ENCODE measurements around the gene FKBP8. TPM values are rescaled to one million over a fixed set of nuclear protein-coding genes. Genes with fewer than 3 reads are reported as not detected.
"Not testable (repeated sequence)": the region's sequence is repeated elsewhere in the genome, so short reads cannot be mapped to it uniquely, and the experiment has no call there.

FKBP8 gene
- total RNA-seq, result 100 to 1,000 TPM; 115 to 196 TPM
- polyA plus RNA-seq (ENCODE audit: insufficient read length in 2 of 2), result 100 to 1,000 TPM; 354 to 364 TPM
- long read RNA-seq, donor 1, transcript FKBP8-213 (9 exons, 1,849 nt), result major isoform, 59 of 1,431 reads
- long read RNA-seq, donor 1, transcript FKBP8-209 (9 exons, 1,781 nt), result minor isoform, 25 of 1,431 reads
- long read RNA-seq, donor 1, transcript FKBP8-206 (9 exons, 1,756 nt), result minor isoform, 6 of 1,431 reads
- long read RNA-seq, donor 1, transcript FKBP8-201 (9 exons, 1,710 nt), result minor isoform, 25 of 1,431 reads
- long read RNA-seq, donor 1, partial matches to known transcripts, result 868 of 1,431 reads
- long read RNA-seq, donor 1, other reads (novel, unspliced or antisense), result 444 of 1,431 reads
- long read RNA-seq, donor 2, transcript FKBP8-201 (9 exons, 1,710 nt), result minor isoform, 11 of 82 reads
- long read RNA-seq, donor 2, transcript FKBP8-209 (9 exons, 1,781 nt), result minor isoform, 10 of 82 reads
- long read RNA-seq, donor 2, transcript FKBP8-213 (9 exons, 1,849 nt), result major isoform, 24 of 82 reads
- long read RNA-seq, donor 2, partial matches to known transcripts, result 28 of 82 reads
- long read RNA-seq, donor 2, other reads (novel, unspliced or antisense), result 7 of 82 reads
- long read RNA-seq, donor 3, transcript FKBP8-213 (9 exons, 1,849 nt), result major isoform, 30 of 110 reads
- long read RNA-seq, donor 3, transcript FKBP8-209 (9 exons, 1,781 nt), result minor isoform, 16 of 110 reads
- long read RNA-seq, donor 3, transcript FKBP8-201 (9 exons, 1,710 nt), result minor isoform, 20 of 110 reads
- long read RNA-seq, donor 3, partial matches to known transcripts, result 35 of 110 reads
- long read RNA-seq, donor 3, other reads (novel, unspliced or antisense), result 7 of 110 reads
- long read RNA-seq, donor 4, transcript FKBP8-213 (9 exons, 1,849 nt), result major isoform, 34 of 156 reads
- long read RNA-seq, donor 4, transcript FKBP8-209 (9 exons, 1,781 nt), result minor isoform, 21 of 156 reads
- long read RNA-seq, donor 4, transcript FKBP8-201 (9 exons, 1,710 nt), result minor isoform, 26 of 156 reads
- long read RNA-seq, donor 4, transcript FKBP8-210 (4 exons, 1,140 nt), result minor isoform, 7 of 156 reads
- long read RNA-seq, donor 4, partial matches to known transcripts, result 64 of 156 reads
- long read RNA-seq, donor 4, other reads (novel, unspliced or antisense), result 0 of 156 reads

DNA sequence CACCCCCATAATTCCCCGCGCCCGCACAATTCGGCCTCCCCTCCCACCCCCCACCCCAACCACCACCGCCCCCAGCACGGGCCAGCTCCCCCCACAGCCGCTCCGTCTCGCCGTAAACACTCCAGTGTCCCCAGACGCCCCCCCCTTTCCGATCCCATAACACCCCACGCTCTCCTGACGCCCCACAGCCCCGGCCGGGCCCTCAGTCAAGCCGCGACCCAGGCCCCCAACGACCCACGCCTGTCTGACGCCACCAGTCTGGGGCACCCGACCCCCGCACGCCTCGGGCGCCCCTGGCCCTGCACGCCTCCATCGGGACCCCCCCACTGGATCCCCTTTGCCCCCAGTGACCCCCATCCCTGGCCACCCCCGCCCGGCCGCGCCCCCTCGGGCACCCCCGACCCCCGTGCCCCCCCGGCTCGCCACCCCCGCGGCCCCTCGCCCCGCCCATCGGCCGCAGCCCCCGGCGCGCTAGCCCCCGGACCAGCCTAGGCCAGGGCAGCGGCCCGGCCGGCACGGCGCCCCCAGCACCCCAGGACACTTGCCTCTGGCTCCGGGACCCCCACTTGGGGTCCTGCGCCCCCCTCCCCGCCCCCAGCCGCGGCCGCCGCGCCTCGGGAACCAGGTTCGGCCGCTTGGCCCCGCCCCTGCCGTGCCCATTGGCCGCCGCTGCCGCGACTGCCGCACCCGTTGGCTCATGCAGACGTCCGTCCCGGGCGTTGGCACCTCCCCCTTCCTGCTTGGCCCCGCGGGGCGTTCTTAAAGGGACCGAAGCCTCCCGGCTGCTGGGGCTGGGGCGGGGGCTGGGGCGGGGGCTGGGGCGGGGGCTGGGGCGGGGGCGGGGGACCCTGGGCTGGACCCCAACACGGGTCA is at the start of gene FKBP8:
FKBP8 (minus strand) TSS at position 633 of the 873 bp plus-strand sequence. CDS start 1,603 bp downstream, outside the sequence.
- Histone ChIP-seq H3K4me3 (ENCODE audit: low read depth, low read length) (peak within 1 kb of the TSS; percentile 49), H3K27me3 (ENCODE audit: control insufficient read depth, insufficient read depth, low read length) (peaks cover 2% of the 10 kb centered on the region), H3K4me1 (ENCODE audit: control insufficient read depth, insufficient read depth, low read length) (peaks cover 22% of the 10 kb centered on the region), H3K36me3 (ENCODE audit: control insufficient read depth, insufficient read depth, low read length) (peaks cover 32% of the 10 kb centered on the region), H3K9me3 (ENCODE audit: control insufficient read depth, insufficient read depth, low read length) (no peaks in the 10 kb centered on the region), H3K27ac (ENCODE audit: low read depth, low read length) (peak within 1 kb of the TSS; percentile 58)
- under 1% methylated on average over 45 of the region's 86 CpGs for WGBS (ENCODE audit: insufficient coverage)
- DNase-seq (ENCODE audit: low read depth in 4 of 6, low spot score in 6 of 6), result peak in 5 of 6 donors; percentile 81 to 97 (median 84)

DNA sequence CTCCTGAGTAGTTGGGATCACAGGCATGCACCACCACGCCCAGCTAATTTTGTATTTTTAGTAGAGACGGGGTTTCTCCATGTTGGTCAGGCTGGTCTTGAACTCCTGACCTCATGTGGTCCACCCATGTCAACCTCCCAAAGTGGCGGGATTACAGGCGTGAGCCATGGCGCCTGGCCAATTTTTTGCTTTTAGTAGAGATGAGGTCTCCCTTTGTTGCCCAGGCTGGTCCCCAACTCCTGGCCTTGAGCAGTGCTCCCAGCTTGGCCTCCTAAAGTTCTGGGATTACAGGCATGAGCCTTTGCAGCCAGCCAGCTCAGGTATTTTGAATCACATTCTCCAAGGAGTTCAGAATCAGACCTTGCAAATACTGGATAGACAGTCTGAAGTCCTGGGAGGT is 49.4 kb upstream of the FKBP8 start:
- H3K27ac ChIP-seq (ENCODE audit: low read depth, low read length); DNase-seq (ENCODE audit: low read depth in 4 of 6, low spot score in 6 of 6); H3K4me3 ChIP-seq (ENCODE audit: low read depth, low read length); H3K9me3 ChIP-seq (ENCODE audit: control insufficient read depth, insufficient read depth, low read length): not testable (repeated sequence)
- peaks cover 65% of the 10 kb centered on the region for H3K4me1 ChIP-seq (ENCODE audit: control insufficient read depth, insufficient read depth, low read length)
- peaks cover 13% of the 10 kb centered on the region for H3K27me3 ChIP-seq (ENCODE audit: control insufficient read depth, insufficient read depth, low read length)
- peaks cover 18% of the 10 kb centered on the region for H3K36me3 ChIP-seq (ENCODE audit: control insufficient read depth, insufficient read depth, low read length)
- 71% methylated on average over 3 of the region's 5 CpGs for WGBS (ENCODE audit: insufficient coverage)

DNA sequence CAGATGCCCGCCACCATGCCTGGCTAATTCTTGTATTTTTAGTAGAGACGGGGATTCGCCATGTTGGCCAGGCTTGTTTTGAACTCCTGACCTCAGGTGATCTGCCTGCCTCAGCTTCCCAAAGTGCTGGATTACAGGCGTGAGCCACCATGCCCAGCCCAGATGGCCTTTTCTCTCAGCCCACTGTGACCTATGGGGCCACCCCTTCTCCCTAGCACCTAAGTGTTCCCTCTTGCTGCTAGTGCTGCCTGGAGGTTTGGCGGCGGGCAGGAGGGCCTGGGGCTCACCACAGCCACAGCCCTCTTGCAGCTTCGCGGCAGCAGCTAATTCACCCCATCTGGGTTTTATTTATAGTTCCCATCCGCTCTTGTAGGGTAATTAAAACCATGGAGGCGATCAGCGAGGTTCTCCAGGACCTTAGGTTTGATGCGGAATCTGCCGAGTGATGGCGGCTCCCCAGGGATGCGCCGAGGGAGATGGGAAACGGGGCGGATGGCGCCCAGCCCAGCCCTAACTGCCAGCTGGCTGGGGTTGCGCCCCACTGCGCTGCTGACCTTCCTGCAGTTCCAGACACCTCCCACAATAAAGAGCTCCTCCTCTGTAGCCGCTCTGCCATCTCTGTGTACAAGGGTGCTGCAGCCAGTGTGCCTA is 48.5 kb upstream of the FKBP8 start:
- Histone ChIP-seq H3K9me3 (ENCODE audit: control insufficient read depth, insufficient read depth, low read length) (no peaks in the 10 kb centered on the region), H3K27me3 (ENCODE audit: control insufficient read depth, insufficient read depth, low read length) (peaks cover 7% of the 10 kb centered on the region), H3K4me3 (ENCODE audit: low read depth, low read length) (no peak overlapping the region), H3K27ac (ENCODE audit: low read depth, low read length) (no peak overlapping the region), H3K36me3 (ENCODE audit: control insufficient read depth, insufficient read depth, low read length) (peaks cover 18% of the 10 kb centered on the region), H3K4me1 (ENCODE audit: control insufficient read depth, insufficient read depth, low read length) (peaks cover 66% of the 10 kb centered on the region)
- 69% methylated on average over 11 of the region's 22 CpGs for WGBS (ENCODE audit: insufficient coverage)
- no peak for DNase-seq (ENCODE audit: low read depth in 4 of 6, low spot score in 6 of 6)

DNA sequence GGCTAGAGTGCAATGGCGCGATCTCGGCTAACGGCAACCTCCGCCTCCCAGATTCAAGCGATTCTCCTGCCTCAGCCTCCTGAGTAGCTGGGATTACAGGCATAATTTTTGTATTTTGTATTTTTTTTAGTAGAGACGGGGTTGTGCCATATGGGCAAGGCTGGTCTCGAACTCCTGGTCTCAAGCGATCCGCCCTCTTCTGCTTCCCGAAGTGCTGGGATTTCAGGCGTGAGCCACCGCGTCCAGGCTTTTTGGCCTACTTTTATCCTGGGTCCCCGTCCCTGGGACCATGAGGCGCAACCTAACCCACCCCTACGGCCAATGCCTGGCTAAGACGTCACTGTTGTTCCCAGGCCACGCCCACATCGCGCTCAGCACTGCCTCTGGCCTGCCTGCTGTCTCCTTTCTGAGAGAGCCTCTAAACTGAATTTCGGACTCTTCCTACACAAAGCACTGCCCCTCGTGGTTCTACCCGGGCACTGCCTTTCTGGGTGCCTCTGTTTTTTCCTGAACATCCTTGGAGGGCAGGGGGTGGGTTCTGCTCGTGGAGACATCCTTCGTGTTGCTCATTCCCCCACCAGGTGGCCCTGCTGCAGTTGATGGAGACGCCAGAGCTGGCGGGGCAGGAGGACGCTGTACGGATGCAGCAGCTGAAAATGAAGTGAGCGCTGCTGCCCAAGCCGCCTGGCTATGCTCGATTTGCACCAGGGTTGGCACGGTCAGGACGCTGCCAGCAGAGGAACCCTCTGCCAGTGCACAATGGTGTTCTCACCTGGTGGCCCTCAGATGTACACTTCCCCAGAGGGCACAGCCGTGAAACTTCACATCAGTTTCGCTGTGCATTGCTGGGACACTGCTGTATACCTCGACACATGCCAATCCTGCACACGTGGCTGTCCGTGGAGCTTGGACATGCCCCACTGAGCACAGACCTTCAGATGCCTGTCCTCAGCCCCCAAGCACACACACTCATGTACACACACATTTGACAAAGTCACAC is 47.2 kb upstream of the FKBP8 start:
- Histone ChIP-seq H3K27ac (ENCODE audit: low read depth, low read length) (peak overlapping the region; percentile 88), H3K36me3 (ENCODE audit: control insufficient read depth, insufficient read depth, low read length) (peaks cover 18% of the 10 kb centered on the region), H3K4me3 (ENCODE audit: low read depth, low read length) (peak overlapping the region; percentile 75)

DNA sequence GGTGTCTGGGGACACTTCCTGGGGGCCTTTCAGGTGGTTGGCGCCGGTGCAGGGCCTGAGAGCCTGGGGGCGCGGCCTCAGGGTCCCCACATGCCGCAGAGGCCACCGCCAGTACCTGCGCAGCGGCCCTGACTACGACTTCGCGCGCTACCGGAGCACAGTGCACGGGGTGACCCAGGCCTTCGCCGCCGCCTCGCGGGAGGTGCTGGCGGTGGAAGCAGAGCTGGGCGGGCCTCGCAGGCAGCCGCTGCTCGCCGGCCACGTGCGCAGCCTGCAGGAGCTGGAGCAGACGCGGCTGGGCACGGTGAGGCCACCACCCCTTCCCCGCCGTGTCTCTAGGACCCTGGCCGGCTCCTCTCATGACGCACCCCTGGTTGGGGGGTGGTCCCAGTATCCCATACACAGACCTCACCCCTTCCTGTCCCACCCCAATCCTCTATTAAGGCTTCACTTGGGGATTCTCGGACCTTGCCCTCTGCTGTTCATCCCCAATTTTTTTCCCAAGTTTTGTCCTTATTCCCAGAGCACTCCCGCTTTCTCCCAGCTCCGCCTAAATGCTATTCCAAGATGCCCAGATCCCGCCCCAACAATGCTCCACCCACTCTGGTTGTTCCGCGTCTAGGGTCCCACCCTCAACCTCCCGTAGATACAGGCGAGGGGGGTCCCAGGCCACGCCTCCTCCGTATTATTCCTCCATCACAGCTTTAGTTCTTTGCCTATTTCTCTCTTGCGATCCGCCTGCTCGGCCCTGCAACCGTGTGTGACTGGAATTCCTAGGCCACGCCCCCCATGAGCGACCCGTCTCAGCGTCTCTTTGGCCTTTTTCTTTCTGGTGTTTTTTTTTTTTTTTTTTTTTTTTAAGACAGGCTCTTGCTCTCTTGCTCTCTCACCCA is 46.3 kb upstream of the FKBP8 start:
- no peaks in the 10 kb centered on the region for H3K27me3 ChIP-seq (ENCODE audit: control insufficient read depth, insufficient read depth, low read length)
- WGBS (ENCODE audit: insufficient coverage), result 2% methylated on average over 48 of the region's 52 CpGs
- peak in 3 of 6 donors; percentile 60 to 96 (median 94) for DNase-seq (ENCODE audit: low read depth in 4 of 6, low spot score in 6 of 6)
- H3K4me3 ChIP-seq (ENCODE audit: low read depth, low read length), result peak overlapping the region; percentile 75
- H3K4me1 ChIP-seq (ENCODE audit: control insufficient read depth, insufficient read depth, low read length), result peaks cover 55% of the 10 kb centered on the region
- peak overlapping the region; percentile 88 for H3K27ac ChIP-seq (ENCODE audit: low read depth, low read length)
- H3K9me3 ChIP-seq (ENCODE audit: control insufficient read depth, insufficient read depth, low read length), result no peaks in the 10 kb centered on the region
- peaks cover 18% of the 10 kb centered on the region for H3K36me3 ChIP-seq (ENCODE audit: control insufficient read depth, insufficient read depth, low read length)

More for the DNA sequence above, 47.2 kb upstream of the FKBP8 start:
- H3K27me3 ChIP-seq (ENCODE audit: control insufficient read depth, insufficient read depth, low read length), result peaks cover 2% of the 10 kb centered on the region
- H3K9me3 ChIP-seq (ENCODE audit: control insufficient read depth, insufficient read depth, low read length), result no peaks in the 10 kb centered on the region
- H3K4me1 ChIP-seq (ENCODE audit: control insufficient read depth, insufficient read depth, low read length), result peaks cover 65% of the 10 kb centered on the region
- DNase-seq (ENCODE audit: low read depth in 4 of 6, low spot score in 6 of 6), result peak in 5 of 6 donors; percentile 84 to 99 (median 91)
- 27% methylated on average over 35 of the region's 40 CpGs for WGBS (ENCODE audit: insufficient coverage)

GRCh38 chr19:18588611-18589379 is 45.4 kb upstream of the FKBP8 start, which contains the start of gene REX1BD:
TSS of gene REX1BD (plus strand) at chr19:18588798. CDS start at chr19:18588802, 4 bp downstream.
- peaks cover 18% of the 10 kb centered on the region for H3K36me3 ChIP-seq (ENCODE audit: control insufficient read depth, insufficient read depth, low read length)
- no peaks in the 10 kb centered on the region for H3K9me3 ChIP-seq (ENCODE audit: control insufficient read depth, insufficient read depth, low read length)
- H3K4me1 ChIP-seq (ENCODE audit: control insufficient read depth, insufficient read depth, low read length), result peaks cover 48% of the 10 kb centered on the region
- H3K27me3 ChIP-seq (ENCODE audit: control insufficient read depth, insufficient read depth, low read length), result no peaks in the 10 kb centered on the region
- peak within 1 kb of the TSS; percentile 88 for H3K27ac ChIP-seq (ENCODE audit: low read depth, low read length)
- peak in 5 of 6 donors; percentile 75 to 95 (median 81) for DNase-seq (ENCODE audit: low read depth in 4 of 6, low spot score in 6 of 6)
- under 1% methylated on average over 72 of the region's 72 CpGs for WGBS (ENCODE audit: insufficient coverage)
- peak within 1 kb of the TSS; percentile 75 for H3K4me3 ChIP-seq (ENCODE audit: low read depth, low read length)
